HG03159 (cell line): Measurements from ENCODE around the gene CAMTA1.

ENCODE experiments used
- ATAC-seq: cut with Tn5 transposase; IDR thresholded peaks from one replicate; pipeline ENCODE4 v1.9.1; 2021; ENCODE audit warnings: mild to moderate bottlenecking, moderate library complexity; ENCODE audit not compliant: unreplicated experiment

The CAMTA1 gene

GRCh38 chr1:7476402-7476801, 691.1 kb downstream of the CAMTA1 start:
- no peak for ATAC-seq

GRCh38 chr1:7476861-7477547, 691.8 kb downstream of the CAMTA1 start:
- no peak for ATAC-seq

- no peak for ATAC-seq
Measured at GRCh38 chr1:7477593-7477992, 692.3 kb downstream of the CAMTA1 start.

- no peak for ATAC-seq
Measured at GRCh38 chr1:7478142-7478790, 693.0 kb downstream of the CAMTA1 start.

GRCh38 chr1:7478809-7479499, 693.7 kb downstream of the CAMTA1 start:
- ATAC-seq, result no peak

- ATAC-seq, result no peak
Measured at GRCh38 chr1:7479571-7479970, 694.3 kb downstream of the CAMTA1 start.

- ATAC-seq, result no peak
Measured at GRCh38 chr1:7481194-7481593, 695.9 kb downstream of the CAMTA1 start.

- ATAC-seq, result no peak
Measured at GRCh38 chr1:7482077-7482476, 696.8 kb downstream of the CAMTA1 start.

- ATAC-seq, result no peak
Measured at GRCh38 chr1:7482772-7483495, 697.7 kb downstream of the CAMTA1 start.

GRCh38 chr1:7483634-7484383, 698.6 kb downstream of the CAMTA1 start:
- ATAC-seq, result no peak

- ATAC-seq, result no peak
Measured at GRCh38 chr1:7485086-7485780, 700.0 kb downstream of the CAMTA1 start.

GRCh38 chr1:7485826-7486225, 700.6 kb downstream of the CAMTA1 start:
- ATAC-seq, result no peak

- ATAC-seq, result no peak
Measured at GRCh38 chr1:7487766-7488474, 702.7 kb downstream of the CAMTA1 start.

- ATAC-seq, result no peak
Measured at GRCh38 chr1:7488475-7488842, 703.2 kb downstream of the CAMTA1 start.

GRCh38 chr1:7489586-7489985, 704.3 kb downstream of the CAMTA1 start:
- ATAC-seq, result no peak

- ATAC-seq, result no peak
Measured at GRCh38 chr1:7490576-7490975, 705.3 kb downstream of the CAMTA1 start.

- ATAC-seq, result no peak
Measured at GRCh38 chr1:7491109-7491817, 706.0 kb downstream of the CAMTA1 start.

- ATAC-seq, result no peak
Measured at GRCh38 chr1:7491818-7492173, 706.5 kb downstream of the CAMTA1 start.
